HG03139 (cell line): ENCODE measurements around the gene USP49.

Source experiments
- ATAC-seq: cut with Tn5 transposase; IDR thresholded peaks from one replicate; pipeline ENCODE4 v1.9.1; 2021; ENCODE audit not compliant: unreplicated experiment

Gene USP49

GRCh38 chr6:41929924-41930323 is 34.7 kb upstream of the USP49 start:
- ATAC-seq: no peak

DNA sequence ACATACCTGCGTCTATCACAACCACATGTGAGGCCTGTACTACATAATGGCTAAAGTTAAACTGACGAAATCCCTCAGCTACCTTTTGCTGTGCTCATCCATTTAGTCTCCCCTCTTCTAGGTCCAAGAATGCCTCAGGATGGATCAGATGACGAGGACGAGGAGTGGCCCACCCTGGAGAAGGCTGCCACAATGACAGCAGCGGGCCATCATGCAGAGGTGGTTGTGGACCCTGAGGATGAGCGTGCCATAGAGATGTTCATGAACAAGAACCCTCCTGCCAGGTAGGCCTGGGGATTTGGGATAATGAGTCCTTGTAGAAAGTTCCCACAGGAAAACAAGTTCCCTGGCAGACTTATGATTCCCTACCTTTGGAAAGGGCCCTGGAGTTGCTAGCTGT is 32.1 kb upstream of the USP49 start:
- no peak for ATAC-seq

DNA sequence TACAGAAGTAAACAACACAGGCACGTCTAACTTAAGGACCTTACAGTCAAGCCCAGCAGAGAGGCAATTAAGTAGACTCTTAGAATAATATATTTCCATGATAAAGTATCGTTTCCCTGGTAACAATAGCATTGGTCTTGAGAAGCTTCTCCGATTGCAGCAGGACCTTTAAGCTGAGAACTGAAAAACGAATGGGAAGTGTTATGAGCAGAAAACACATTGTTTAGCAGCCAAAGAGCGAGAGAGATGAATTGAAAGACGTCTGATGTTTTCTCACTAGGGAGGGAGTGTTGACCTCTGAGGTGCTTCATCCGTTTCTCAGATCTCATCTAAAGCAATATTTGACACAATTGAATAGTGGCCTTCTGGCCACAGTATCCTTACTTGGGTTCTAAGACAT is 27.0 kb upstream of the USP49 start:
- ATAC-seq: no peak

- no peak for ATAC-seq
Measured at GRCh38 chr6:41921712-41921998, 26.5 kb upstream of the USP49 start.

DNA sequence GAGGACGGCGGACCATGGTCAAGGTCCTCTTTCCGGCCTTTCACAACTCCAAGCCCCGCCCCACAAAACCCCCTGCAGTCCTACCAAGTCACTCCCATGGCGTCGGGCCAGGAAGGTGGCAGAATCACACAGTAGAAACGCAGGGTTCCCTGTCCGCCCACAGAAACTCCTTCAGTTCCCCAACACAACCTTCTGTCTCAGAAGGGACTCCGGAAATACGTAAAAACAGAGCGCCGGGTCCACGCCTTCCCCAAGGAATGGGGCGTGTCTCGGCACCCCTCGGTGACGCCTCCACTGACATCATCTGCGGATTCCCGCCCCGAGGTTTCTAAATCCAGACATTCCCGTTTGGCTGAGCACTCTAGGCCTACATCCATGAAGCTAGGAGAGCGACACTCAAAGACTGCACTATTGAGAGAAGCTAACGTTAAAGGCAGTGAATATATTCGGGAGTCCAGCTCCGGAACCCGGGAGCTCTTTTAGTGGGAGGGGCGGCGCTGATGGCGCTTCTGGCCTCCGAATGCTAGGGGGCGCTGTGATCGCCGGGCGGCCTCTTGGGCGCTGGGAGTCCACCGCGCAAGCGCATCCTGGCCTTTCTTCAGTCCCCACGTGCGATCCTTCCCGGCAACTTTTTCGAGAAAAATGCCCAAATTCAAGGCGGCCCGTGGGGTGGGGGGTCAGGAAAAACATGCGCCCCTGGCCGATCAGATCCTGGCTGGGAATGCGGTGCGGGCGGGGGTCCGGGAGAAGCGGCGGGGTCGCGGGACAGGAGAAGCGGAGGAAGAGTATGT is 25.9 kb upstream of the USP49 start, which contains the start of the genes BYSL and MED20:
Gene BYSL (plus strand): TSS at position 579 of the 791 bp plus-strand sequence. CDS start 64 bp downstream, at position 643.
Gene MED20 (minus strand): TSS at position 219 of the 791 bp plus-strand sequence. CDS start 121 bp downstream, at position 98.
- peak; percentile 77 for ATAC-seq

DNA sequence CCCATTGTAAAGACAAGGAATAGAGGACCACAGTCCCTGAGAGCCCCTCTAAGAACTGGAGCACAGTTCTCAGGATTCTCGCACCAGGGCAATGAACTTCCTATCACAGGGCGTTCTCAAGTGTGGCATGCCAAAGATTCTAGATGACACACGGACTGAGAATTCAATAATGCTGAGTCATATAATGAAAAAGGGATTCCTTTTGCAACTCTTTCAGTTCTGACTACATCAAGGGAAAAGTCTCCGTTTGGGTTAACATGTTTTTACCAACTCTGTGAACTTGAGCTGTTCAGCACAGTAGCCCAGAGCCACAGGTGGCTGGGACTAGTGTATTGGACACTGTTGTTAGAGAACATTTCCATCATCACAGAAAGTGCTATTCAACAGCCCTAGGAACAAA is 22.4 kb upstream of the USP49 start:
- no peak for ATAC-seq

GRCh38 chr6:41914869-41915530 is 19.8 kb upstream of the USP49 start:
- no peak for ATAC-seq

- no peak for ATAC-seq
Measured at GRCh38 chr6:41914343-41914742, 19.2 kb upstream of the USP49 start.

- ATAC-seq: no peak
Measured at GRCh38 chr6:41909727-41910126, 14.6 kb upstream of the USP49 start.

- ATAC-seq: no peak
Measured at GRCh38 chr6:41901882-41902519, 6.8 kb upstream of the USP49 start.

DNA sequence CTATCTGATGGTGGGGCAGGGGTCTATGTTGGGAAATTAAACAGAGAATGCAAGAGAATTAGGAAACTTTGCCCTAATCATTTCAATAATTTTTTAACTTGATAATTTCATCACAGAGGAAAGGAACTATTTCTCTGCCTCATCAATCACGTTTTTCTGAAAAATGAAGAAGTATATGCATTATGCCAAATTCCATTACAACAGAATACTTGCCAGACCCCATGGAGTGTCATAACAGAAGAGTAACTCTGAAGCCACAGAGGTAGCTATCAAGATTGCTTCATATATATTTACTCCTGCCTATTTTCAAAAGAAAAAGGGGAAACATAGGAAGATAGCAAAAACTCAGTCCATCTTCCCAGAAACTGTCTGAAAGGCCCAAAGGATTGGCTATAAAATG is 5.7 kb upstream of the USP49 start:
- no peak for ATAC-seq

DNA sequence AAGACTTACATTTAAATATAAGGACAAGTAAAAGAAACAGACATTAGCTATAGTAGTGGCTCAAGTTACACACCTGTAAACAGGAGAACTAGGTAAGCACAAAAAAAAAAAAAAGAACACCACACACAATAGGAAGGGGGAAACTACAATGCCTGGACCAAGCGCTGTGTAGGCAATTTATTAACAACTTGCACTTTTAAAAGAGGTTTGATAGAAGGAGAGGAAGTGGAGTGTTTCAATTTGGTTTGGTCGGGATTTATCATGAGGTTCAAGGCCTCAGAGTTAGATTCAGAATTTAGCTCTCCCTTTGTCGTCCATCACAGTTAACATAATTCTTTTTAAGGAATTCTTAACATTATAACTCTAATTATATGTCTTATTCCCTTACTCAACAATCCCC is 1.1 kb upstream of the USP49 start:
- no peak for ATAC-seq

DNA sequence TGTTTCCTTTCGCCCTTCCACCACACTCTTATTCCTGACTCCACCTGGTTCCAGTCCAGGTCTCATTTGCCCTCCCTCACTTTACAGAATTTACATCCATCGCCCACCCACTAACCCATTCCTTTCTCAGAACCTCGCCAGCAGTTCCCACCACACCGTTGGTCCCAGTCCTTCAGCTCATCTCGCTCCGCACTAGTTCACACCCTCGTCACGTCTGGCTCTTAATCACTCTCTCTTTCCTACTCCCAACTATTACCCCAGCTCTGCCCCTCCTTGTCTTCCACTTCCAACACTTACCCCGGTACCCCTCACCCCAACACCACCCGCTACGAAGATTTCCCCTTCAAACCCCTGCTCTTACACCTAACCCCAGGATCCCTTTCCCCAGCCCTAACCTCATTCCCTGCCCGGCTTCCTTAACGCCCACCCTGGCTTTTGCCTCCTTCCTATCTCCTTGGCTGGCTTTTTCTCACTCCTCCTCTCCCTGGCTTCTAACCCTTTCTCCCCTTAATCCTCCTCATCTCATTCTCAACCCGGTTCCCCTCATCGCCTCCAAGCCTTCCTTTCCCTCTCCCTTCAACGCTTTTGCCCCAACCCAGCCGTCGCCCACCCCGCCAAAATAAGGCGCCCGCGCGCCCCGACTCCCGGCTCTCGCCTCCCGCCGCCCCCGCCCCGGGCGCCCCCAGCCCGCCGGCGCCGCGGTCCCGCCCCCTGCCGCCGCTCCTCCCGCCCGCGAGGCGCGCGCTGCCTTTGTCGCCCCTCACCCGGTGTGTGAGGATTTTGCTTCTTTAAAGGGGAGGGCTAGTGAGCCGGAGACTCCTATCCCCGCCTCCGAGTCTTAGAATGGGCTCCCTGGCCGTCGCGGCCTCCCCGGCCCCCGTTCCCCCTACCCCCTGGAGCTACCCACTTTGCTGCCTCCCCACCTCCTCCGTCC is 542 bp downstream of the USP49 start:
- ATAC-seq: peak; percentile 31

GRCh38 chr6:41892921-41893564 is 2.1 kb downstream of the USP49 start:
- no peak for ATAC-seq

DNA sequence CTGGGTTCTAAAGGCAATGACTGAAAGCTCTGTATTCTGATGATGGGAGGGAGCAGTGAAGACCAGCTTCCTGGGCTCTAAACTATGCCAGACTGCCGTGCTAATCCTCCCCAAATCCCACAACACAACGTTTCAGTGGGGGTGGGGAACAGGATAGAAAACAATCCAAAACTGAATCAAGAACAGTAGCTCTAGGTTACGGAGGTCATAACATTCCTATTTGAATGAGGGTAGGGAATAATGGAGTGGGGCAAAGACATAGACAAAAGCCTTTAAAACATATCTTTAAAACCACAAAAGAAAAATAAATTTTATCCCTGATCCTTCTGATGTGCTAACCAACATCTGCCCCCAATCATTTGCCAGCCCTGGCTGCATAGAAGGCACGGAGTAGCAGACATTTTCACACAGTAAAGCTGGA is 7.8 kb downstream of the USP49 start:
- ATAC-seq: no peak

- ATAC-seq: no peak
Measured at GRCh38 chr6:41885930-41886329, 9.2 kb downstream of the USP49 start.

DNA sequence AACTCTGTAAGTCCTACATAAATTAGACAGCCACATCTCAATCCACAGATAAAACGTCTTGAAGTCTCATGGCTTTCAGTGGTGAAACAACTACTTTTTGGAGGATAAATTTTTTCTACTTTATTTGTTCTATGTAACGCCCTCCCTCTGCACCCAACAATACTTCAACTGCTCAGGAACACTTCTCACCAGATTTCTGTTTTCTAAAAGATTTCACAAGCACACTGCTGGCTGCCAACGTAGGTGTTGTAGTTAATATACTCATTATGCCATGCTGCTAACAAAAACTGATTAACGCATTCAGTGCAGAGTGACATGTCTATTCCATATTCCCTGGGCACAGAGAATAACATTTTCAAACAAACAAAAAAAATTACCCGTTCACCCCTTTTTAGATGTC is 10.2 kb downstream of the USP49 start:
- no peak for ATAC-seq

GRCh38 chr6:41881506-41881905 is 13.7 kb downstream of the USP49 start:
- no peak for ATAC-seq

GRCh38 chr6:41878961-41879405 is 16.2 kb downstream of the USP49 start:
- ATAC-seq: no peak

GRCh38 chr6:41878246-41878645 is 16.9 kb downstream of the USP49 start:
- no peak for ATAC-seq
